B cell (primary cell): Measurements from ENCODE around the gene SALL1.

Experiments
- EZH2 ChIP-seq: IDR thresholded peaks from 2 replicates; pipeline ENCODE4 v1.6.1; 2012; ENCODE audit warnings: borderline replicate concordance, low read depth, mild to moderate bottlenecking, moderate library complexity, low read length; ENCODE audit not compliant: insufficient read depth, poor library complexity, severe bottlenecking
- TF ChIP-seq, protein P1 (sequence below): fragments of 200-600 bp; IDR thresholded peaks from one replicate; pipeline ENCODE4 v1.8.0; 2022; ENCODE audit warnings: antibody characterized with exemption, mild to moderate bottlenecking

DNA sequence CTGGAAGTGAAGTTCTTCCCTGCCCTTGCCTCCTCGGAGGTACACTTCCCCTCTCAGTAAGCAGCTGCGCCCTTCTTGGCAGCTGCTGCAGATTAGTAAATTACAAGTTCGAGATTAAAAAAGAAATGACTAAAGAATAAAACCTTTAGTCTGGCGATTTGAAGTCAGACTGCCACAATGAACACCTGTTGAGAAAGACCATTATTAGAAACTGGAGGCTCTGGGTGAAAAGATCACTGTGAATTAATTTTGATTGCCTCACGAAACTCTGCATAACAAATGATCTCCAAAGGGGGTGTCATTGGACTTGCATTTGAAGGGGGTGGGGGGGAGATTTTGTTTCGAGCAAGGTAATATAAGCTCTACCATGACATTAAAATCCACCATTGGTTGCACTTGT lies 39.3 kb downstream of the SALL1 start:
- TF ChIP-seq, protein P1, sequence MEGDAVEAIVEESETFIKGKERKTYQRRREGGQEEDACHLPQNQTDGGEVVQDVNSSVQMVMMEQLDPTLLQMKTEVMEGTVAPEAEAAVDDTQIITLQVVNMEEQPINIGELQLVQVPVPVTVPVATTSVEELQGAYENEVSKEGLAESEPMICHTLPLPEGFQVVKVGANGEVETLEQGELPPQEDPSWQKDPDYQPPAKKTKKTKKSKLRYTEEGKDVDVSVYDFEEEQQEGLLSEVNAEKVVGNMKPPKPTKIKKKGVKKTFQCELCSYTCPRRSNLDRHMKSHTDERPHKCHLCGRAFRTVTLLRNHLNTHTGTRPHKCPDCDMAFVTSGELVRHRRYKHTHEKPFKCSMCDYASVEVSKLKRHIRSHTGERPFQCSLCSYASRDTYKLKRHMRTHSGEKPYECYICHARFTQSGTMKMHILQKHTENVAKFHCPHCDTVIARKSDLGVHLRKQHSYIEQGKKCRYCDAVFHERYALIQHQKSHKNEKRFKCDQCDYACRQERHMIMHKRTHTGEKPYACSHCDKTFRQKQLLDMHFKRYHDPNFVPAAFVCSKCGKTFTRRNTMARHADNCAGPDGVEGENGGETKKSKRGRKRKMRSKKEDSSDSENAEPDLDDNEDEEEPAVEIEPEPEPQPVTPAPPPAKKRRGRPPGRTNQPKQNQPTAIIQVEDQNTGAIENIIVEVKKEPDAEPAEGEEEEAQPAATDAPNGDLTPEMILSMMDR: no peak
- TF ChIP-seq EZH2: no peak
